ENCODE data around the gene TSNAXIP1. TPM values are rescaled to one million over a fixed set of nuclear protein-coding genes. Genes with fewer than 3 reads are reported as not detected.
A peak's percentile ranks its signal among the peaks of the same experiment; 100 is the strongest.

TSNAXIP1 gene
- total and polyA plus RNA-seq, 10 of the 15 experiments (the other 5 are each of a cell fraction or from before 2014, with no cell fraction given), result 0.09 to 0.63 (median 0.37) TPM; not detected in 1

GRCh38 chr16:67865318-67865717, 58.6 kb downstream of the TSNAXIP1 start:
- Histone ChIP-seq H3K4me1 (ENCODE audit: control insufficient read depth, insufficient read depth, low read length) (no peaks in the 10 kb centered on the region), H3K27me3 (replicated peaks in 1 of 2; ENCODE audit: control insufficient read depth in 2 of 2, insufficient read depth in 2 of 2, low read length in 1 of 2) (no peaks in the 10 kb centered on the region), H3K79me2 (ENCODE audit: control insufficient read depth, insufficient read depth, low read length) (peaks cover 21% of the 10 kb centered on the region), H3K4me3 (no peak overlapping the region), H3K9me3 (replicated peaks; ENCODE audit: control insufficient read depth, insufficient read depth, low read length) (no peaks in the 10 kb centered on the region), H2AFZ (ENCODE audit: control insufficient read depth, low read depth, low read length) (no peak overlapping the region), H3K4me2 (ENCODE audit: control insufficient read depth, insufficient read depth) (no peak overlapping the region), H4K20me1 (ENCODE audit: control insufficient read depth, insufficient read depth) (0 out of 2 replicates have a peak, but pooled peaks cover 9% of the 10 kb centered on the region), H3K27ac (ENCODE audit: control insufficient read depth, insufficient read depth) (no peak overlapping the region), H3K9ac (ENCODE audit: control insufficient read depth, insufficient read depth, low read length) (no peak overlapping the region), H3K36me3 (ENCODE audit: control insufficient read depth in 2 of 2, insufficient read depth in 2 of 2, low read length in 1 of 2) (peaks cover 20 to 33% of the 10 kb centered on the region in 2 experiments)
- WGBS (ENCODE audit: insufficient coverage, insufficient replicate concordance, low lambda C conversion rate, missing lambda C conversion rate), result 100% methylated on average over 2 of the region's 2 CpGs
- ChIA-PET RAD21 (ENCODE audit: unreplicated experiment) (interaction anchor here (0.6 to 2.1 kb wide), 6 partner anchors 20 to 344 kb away, joined by 3 to 12 read pairs (median 3); no protein-coding TSS in a partner anchor), SMC1A (ENCODE audit: uncharacterized antibody, unreplicated experiment) (interaction anchor here (1.0 to 1.5 kb wide), 4 partner anchors 27 to 193 kb away, joined by 3 to 5 read pairs (median 4); no protein-coding TSS in a partner anchor), CTCF (interaction anchor here (0.7 to 6.5 kb wide), 8 partner anchors 13 to 193 kb away, joined by 3 to 53 read pairs (median 3); no protein-coding TSS in a partner anchor), POLR2A (interaction anchor here (0.6 to 0.7 kb wide), 2 partner anchors 405 to 540 kb away, joined by 3 read pairs; no protein-coding TSS in a partner anchor)
- FAIRE-seq (no peak), DNase-seq (ENCODE audit: low read depth, low spot score) (no peak), ATAC-seq (peak; percentile 92)
- no TSS peak for BruUV-seq (replicated peaks)
- TF ChIP-seq SMC3 (IDR thresholded peaks at IDR 0.05; ENCODE audit: borderline replicate concordance, low read length) (peak; percentile 41; the same call in 1 of the 2 replicates), RAD21 (IDR thresholded peaks at IDR 0.05; ENCODE audit: insufficient read depth, low read depth, low read length) (peak; percentile 42; the same call in 1 of the 2 replicates), SMAD1 (IDR thresholded peaks at IDR 0.05; ENCODE audit: low read depth, partially characterized antibody) (no peak), SUPT20H (IDR thresholded peaks at IDR 0.05; ENCODE audit: borderline replicate concordance, control insufficient read depth, low read depth, low read length) (no peak), LARP7 (IDR thresholded peaks at IDR 0.05) (no peak), RAD51 (IDR thresholded peaks at IDR 0.05) (no peak), ZNF274 (IDR thresholded peaks at IDR 0.05; ENCODE audit: insufficient read depth, insufficient read length) (no peak), RELA (IDR thresholded peaks at IDR 0.05; ENCODE audit: borderline replicate concordance, partially characterized antibody) (no peak)
- TF ChIP-seq, protein P1, sequence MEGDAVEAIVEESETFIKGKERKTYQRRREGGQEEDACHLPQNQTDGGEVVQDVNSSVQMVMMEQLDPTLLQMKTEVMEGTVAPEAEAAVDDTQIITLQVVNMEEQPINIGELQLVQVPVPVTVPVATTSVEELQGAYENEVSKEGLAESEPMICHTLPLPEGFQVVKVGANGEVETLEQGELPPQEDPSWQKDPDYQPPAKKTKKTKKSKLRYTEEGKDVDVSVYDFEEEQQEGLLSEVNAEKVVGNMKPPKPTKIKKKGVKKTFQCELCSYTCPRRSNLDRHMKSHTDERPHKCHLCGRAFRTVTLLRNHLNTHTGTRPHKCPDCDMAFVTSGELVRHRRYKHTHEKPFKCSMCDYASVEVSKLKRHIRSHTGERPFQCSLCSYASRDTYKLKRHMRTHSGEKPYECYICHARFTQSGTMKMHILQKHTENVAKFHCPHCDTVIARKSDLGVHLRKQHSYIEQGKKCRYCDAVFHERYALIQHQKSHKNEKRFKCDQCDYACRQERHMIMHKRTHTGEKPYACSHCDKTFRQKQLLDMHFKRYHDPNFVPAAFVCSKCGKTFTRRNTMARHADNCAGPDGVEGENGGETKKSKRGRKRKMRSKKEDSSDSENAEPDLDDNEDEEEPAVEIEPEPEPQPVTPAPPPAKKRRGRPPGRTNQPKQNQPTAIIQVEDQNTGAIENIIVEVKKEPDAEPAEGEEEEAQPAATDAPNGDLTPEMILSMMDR (IDR thresholded peaks at IDR 0.05 in 2 of 3, conservative IDR thresholded peaks at IDR 0.05 in 1 of 3; ENCODE audit: control insufficient read depth in 2 of 3, extremely low read depth in 1 of 3, insufficient read depth in 1 of 3, low read depth in 3 of 3, low read length in 3 of 3), result peak; percentile 51 to 62 (median 56); a peak in 5 of 6 replicates
- intact Hi-C loops (cut with micrococcal nuclease; ENCODE audit: unreplicated experiment), result loop anchor here (1.0 kb wide), 1 partner anchor 49 kb away; no protein-coding TSS in a partner anchor
- in situ Hi-C loops (cut with MboI), result no loop called here
